Measurements from ENCODE around the gene DBP.
A peak's percentile ranks its signal among the peaks of the same experiment; 100 is the strongest.
"Not testable (repeated sequence)": the region's sequence is repeated elsewhere in the genome, so short reads cannot be mapped to it uniquely, and the experiment has no call there.

Gene DBP

GRCh38 chr19:48664476-48664875, 27.3 kb upstream of the DBP start:
- no peak for DNase-seq

DNA sequence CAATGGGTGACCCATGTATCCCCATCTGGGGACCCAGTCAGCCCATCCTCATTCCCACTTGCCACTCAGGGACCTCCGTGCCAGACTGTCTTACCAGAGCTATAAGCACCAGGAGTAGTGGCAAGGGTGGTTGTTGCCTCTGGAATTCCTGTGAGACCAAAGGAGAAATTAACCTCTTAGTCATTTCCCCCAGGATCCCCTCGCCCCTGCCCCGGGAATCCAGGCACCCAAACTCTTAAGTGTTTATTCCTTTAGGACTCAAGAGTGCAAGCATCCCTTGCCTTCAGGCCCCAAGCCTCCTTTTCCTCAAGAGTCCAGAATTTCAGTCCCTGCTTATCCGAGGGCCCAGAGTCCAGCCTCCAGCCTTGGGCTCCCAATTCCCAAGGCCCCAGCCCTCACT, 26.5 kb upstream of the DBP start:
- no peak for DNase-seq

DNA sequence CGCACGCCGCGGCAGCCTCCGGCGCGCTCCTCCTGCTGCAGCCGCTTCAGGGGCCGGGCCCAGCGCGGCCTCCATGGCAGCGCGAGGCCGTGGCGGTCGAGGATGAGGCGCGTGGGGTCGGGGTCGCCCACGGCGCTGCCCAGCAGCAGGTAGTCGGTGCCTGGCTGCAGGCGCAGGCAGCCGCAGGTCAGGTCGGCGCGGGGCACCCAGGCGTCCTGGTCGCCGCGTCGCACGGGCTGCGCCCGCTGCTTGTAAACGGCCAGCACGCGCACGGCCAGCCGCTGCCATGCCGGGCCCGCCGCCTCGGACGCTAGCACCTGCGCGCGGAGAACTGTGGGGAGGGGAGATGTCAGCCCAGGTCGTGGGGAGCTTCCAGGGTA, 24.5 kb upstream of the DBP start:
- no peak for DNase-seq

GRCh38 chr19:48660852-48661710, 23.9 kb upstream of the DBP start:
- DNase-seq: peak; percentile 84

- no peak for DNase-seq
Observed at GRCh38 chr19:48659768-48660167, 22.6 kb upstream of the DBP start.

DNA sequence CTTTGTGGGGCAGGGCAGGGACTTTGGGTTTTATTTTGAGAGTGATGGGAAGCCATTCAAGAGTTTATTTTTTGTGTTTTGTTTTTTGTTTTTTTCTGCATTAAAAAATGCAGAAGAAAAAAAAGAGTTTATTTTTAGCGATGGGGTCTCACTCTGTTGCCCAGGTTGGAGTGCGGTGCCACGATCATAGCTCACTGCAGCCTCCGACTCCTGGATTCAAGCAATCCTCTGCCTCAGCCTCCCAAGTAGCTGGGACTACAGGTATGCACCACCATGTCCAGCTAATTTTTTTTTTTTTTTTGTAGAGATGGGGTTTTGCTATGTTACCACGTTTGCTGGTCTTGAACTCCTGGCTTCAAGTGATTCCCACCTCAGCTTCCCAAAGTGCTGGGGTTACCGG, 21.3 kb upstream of the DBP start:
- DNase-seq: no peak

GRCh38 chr19:48657828-48658227, 20.6 kb upstream of the DBP start:
- not testable (repeated sequence) for DNase-seq

DNA sequence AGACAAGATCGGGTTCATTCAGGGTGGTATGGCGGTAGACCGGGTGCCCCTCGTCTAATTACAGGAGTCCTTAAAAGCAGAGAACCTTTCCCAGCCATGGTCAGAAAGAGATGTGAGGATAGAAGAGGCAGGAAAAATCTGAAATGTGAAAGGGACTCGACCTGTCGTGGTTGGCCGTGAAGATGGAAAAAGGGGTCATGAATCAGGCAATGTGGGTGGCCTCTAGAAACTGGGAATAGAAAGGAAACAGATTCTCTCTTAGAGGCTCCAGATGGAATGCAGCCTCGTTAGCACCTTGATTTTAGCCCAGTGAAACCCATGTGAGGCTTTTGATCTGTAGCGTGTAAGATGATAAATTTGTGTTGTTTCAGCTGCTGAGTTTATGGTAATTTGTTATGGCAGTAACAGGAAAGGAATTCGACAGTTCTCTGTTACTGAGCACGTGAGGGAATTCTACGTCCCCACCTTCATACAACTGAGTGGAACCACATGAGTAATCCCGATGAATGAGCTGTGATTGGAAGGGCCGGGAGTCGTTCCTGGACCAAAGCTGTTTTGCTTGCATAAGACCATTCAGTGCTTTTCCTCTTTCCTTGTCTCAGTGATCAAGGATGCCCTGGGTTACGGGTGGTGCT, 19.8 kb upstream of the DBP start:
- DNase-seq: peak; percentile 47

DNA sequence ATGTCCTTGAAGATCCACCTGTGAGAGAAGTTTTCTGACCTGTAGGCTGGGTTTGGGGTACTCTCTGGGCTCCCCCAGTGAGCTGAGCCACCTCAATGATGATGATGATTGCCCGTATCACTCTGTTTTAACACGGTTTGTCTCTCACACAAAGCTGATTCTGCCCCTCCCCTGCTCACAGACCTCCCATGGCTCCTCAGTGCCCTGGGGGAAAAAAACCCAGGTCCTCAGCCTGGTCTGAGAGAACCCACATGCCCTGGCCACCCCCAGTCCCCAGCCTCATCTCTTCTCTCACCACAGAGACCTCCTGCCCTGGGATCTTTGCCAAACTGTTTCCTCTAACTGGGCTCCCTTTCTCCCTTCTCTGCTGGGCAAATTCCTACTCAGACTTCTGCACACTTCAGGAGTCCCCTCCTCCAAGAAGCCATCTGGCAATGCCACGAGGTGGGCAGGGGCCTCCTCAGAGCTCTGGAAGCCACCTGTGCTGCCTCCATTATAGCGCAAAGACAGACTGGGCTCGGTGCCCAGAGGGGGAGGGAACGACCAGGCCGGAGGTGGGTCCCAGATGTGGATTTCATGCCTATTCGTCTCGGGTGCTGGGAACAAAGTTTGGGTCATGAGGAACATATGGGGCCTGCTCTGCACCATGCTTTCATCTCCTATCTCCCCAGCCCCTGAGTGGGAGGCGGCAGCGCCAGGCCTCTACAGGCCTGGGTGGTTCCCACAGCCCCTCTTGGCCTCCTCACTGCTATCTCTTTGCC, 17.3 kb upstream of the DBP start:
- no peak for DNase-seq

GRCh38 chr19:48651683-48652048, 14.5 kb upstream of the DBP start:
- DNase-seq: no peak

- no peak for DNase-seq
Observed at GRCh38 chr19:48650974-48651682, 13.9 kb upstream of the DBP start.

- DNase-seq: no peak
Observed at GRCh38 chr19:48648134-48648533, 11.0 kb upstream of the DBP start.

GRCh38 chr19:48646722-48647216, 9.6 kb upstream of the DBP start:
- DNase-seq: no peak

GRCh38 chr19:48646001-48646721, 9.0 kb upstream of the DBP start, which contains the start of gene CA11:
TSS of gene CA11 (minus strand) at chr19:48646187. CDS start at chr19:48645632, 555 bp downstream.
- DNase-seq: peak; percentile 68

DNA sequence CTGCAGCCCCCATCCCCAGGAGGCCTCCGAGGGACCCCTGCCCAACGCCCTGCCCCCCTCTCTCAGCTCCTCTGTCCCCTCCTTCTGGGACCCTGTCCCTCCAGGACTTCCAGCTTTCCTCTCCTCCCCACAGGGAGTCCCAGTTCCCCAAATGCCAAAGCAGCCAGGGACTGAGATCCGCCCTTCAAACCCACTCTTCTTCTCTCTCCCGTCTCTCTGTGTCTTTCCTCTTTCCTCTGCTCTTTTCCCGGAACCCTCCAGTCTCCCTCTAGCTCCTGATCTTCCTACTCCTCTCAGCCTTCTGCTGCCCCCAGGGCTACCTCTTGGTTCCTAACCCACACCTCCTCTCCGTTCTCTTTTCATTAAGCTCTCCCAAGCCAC, 8.4 kb upstream of the DBP start:
- DNase-seq: no peak

GRCh38 chr19:48644839-48645619, 7.8 kb upstream of the DBP start:
- DNase-seq: peak; percentile 35

- DNase-seq: no peak
Observed at GRCh38 chr19:48644355-48644754, 7.2 kb upstream of the DBP start.

- DNase-seq: no peak
Observed at GRCh38 chr19:48642862-48643261, 5.7 kb upstream of the DBP start.

GRCh38 chr19:48641850-48642249, 4.7 kb upstream of the DBP start:
- no peak for DNase-seq

GRCh38 chr19:48639483-48640375, 2.5 kb upstream of the DBP start:
- no peak for DNase-seq
